ENCODE results near the gene NALF2.

Gene NALF2

GRCh38 chrX:69505772-69506616 lies 1.9 kb downstream of the NALF2 start:
- Histone ChIP-seq H3K27ac (ENCODE audit: low read length) (no peak overlapping the region), H3K27me3 (ENCODE audit: low read depth, low read length) (peaks cover 4% of the 10 kb centered on the region), H3K4me3 (ENCODE audit: low read depth in 1 of 2, low read length in 2 of 2) (peak overlapping the region in 1 of 2 donors; percentile 44), H3K36me3 (ENCODE audit: control insufficient read depth in 1 of 2, insufficient read depth in 2 of 2, low read length in 2 of 2) (no peaks in the 10 kb centered on the region), H3K4me1 (ENCODE audit: control insufficient read depth in 1 of 2, insufficient read depth in 2 of 2, low read length in 2 of 2) (peaks cover 0 to 8% of the 10 kb centered on the region in 2 donors), H3K9me3 (ENCODE audit: control insufficient read depth in 1 of 2, low read length in 2 of 2) (no peaks in the 10 kb centered on the region)

- H3K27me3 ChIP-seq (ENCODE audit: low read depth, low read length) = peaks cover 4% of the 10 kb centered on the region
- H3K4me3 ChIP-seq (ENCODE audit: low read depth in 1 of 2, low read length in 2 of 2) = no peak overlapping the region
- no peaks in the 10 kb centered on the region for H3K36me3 ChIP-seq (ENCODE audit: control insufficient read depth in 1 of 2, insufficient read depth in 2 of 2, low read length in 2 of 2)
- peaks cover 0 to 8% of the 10 kb centered on the region in 2 donors for H3K4me1 ChIP-seq (ENCODE audit: control insufficient read depth in 1 of 2, insufficient read depth in 2 of 2, low read length in 2 of 2)
- no peak overlapping the region for H3K27ac ChIP-seq (ENCODE audit: low read length)
- no peaks in the 10 kb centered on the region for H3K9me3 ChIP-seq (ENCODE audit: control insufficient read depth in 1 of 2, low read length in 2 of 2)
These were observed 2.7 kb downstream of the NALF2 start for GRCh38 chrX:69506617-69507499.

GRCh38 chrX:69507500-69507789 lies 3.3 kb downstream of the NALF2 start:
- Histone ChIP-seq H3K4me1 (ENCODE audit: control insufficient read depth in 1 of 2, insufficient read depth in 2 of 2, low read length in 2 of 2) (peaks cover 0 to 8% of the 10 kb centered on the region in 2 donors), H3K4me3 (ENCODE audit: low read depth in 1 of 2, low read length in 2 of 2) (no peak overlapping the region), H3K27ac (ENCODE audit: low read length) (no peak overlapping the region), H3K27me3 (ENCODE audit: low read depth, low read length) (peaks cover 4% of the 10 kb centered on the region), H3K36me3 (ENCODE audit: control insufficient read depth in 1 of 2, insufficient read depth in 2 of 2, low read length in 2 of 2) (no peaks in the 10 kb centered on the region), H3K9me3 (ENCODE audit: control insufficient read depth in 1 of 2, low read length in 2 of 2) (no peaks in the 10 kb centered on the region)

GRCh38 chrX:69508610-69509009 lies 4.5 kb downstream of the NALF2 start:
- Histone ChIP-seq H3K36me3 (ENCODE audit: control insufficient read depth in 1 of 2, insufficient read depth in 2 of 2, low read length in 2 of 2) (no peaks in the 10 kb centered on the region), H3K4me1 (ENCODE audit: control insufficient read depth in 1 of 2, insufficient read depth in 2 of 2, low read length in 2 of 2) (peaks cover 0 to 8% of the 10 kb centered on the region in 2 donors), H3K27me3 (ENCODE audit: low read depth, low read length) (peaks cover 4% of the 10 kb centered on the region), H3K4me3 (ENCODE audit: low read depth in 1 of 2, low read length in 2 of 2) (no peak overlapping the region), H3K27ac (ENCODE audit: low read length) (no peak overlapping the region), H3K9me3 (ENCODE audit: control insufficient read depth in 1 of 2, low read length in 2 of 2) (no peaks in the 10 kb centered on the region)

DNA sequence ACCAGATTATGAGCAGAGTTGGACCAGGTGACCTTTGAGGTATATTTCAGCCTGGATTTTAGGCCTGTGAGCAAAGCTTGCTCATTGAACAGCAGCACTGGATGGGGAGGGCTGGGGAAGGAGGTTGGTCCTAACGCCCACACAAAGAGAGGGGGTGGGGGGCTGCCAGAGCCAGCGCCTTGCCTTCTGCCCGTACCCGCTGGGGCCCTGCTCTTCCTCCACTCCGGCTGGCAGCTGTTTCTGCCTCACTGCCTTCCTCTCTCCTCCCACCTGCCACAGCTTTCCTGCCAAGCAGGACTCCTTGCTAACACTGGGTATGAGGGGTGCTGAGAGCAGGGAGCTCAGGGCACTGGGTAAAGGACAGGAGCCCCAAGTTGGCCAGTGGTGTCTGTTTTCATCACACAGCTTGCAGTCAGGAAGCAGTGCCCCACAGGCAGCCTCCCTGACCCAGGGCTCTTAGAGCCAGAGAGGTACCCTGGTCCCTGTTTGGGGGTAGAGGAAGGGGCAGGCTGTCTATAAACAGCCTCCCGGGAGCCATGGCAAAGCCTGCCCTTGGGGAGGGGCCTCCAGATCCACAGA lies 6.1 kb downstream of the NALF2 start:
- Histone ChIP-seq H3K27ac (ENCODE audit: low read length) (no peak overlapping the region), H3K9me3 (ENCODE audit: control insufficient read depth in 1 of 2, low read length in 2 of 2) (no peaks in the 10 kb centered on the region), H3K27me3 (ENCODE audit: low read depth, low read length) (peaks cover 4% of the 10 kb centered on the region), H3K36me3 (ENCODE audit: control insufficient read depth in 1 of 2, insufficient read depth in 2 of 2, low read length in 2 of 2) (no peaks in the 10 kb centered on the region), H3K4me1 (ENCODE audit: control insufficient read depth in 1 of 2, insufficient read depth in 2 of 2, low read length in 2 of 2) (peaks cover 0 to 8% of the 10 kb centered on the region in 2 donors), H3K4me3 (ENCODE audit: low read depth in 1 of 2, low read length in 2 of 2) (no peak overlapping the region)

GRCh38 chrX:69510914-69511513 lies 6.9 kb downstream of the NALF2 start:
- H3K9me3 ChIP-seq (ENCODE audit: control insufficient read depth in 1 of 2, low read length in 2 of 2) = no peaks in the 10 kb centered on the region
- H3K27ac ChIP-seq (ENCODE audit: low read length) = no peak overlapping the region

DNA sequence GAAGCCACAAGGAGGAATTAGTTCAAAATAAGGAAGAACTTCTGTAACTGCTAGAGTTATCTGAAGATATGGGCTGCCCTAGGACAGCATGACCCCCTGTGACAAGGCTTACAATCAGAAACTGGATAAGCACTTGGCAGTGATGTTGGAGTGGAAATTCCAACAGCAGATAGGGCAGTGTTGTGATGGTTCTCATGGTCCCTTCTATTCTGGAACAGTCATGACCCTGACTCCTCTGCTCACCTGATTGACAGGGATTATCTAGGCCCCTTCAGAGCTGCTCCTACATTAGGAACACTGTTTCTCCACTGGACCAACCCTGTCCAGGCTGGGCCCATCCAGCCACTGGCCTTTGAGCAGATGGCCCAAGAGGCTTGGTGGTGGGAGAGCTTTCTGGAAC lies 17.9 kb downstream of the NALF2 start:
- H3K27me3 ChIP-seq (ENCODE audit: low read depth, low read length) = no peaks in the 10 kb centered on the region
- H3K9me3 ChIP-seq (ENCODE audit: control insufficient read depth in 1 of 2, low read length in 2 of 2) = no peaks in the 10 kb centered on the region
- no peaks in the 10 kb centered on the region for H3K4me1 ChIP-seq (ENCODE audit: control insufficient read depth in 1 of 2, insufficient read depth in 2 of 2, low read length in 2 of 2)
- no peaks in the 10 kb centered on the region for H3K36me3 ChIP-seq (ENCODE audit: control insufficient read depth in 1 of 2, insufficient read depth in 2 of 2, low read length in 2 of 2)
- no peak overlapping the region for H3K4me3 ChIP-seq (ENCODE audit: low read depth in 1 of 2, low read length in 2 of 2)
- no peak overlapping the region for H3K27ac ChIP-seq (ENCODE audit: low read length)

More at GRCh38 chrX:69510914-69511513, 6.9 kb downstream of the NALF2 start:
- H3K36me3 ChIP-seq (ENCODE audit: control insufficient read depth in 1 of 2, insufficient read depth in 2 of 2, low read length in 2 of 2) = no peaks in the 10 kb centered on the region
- no peak overlapping the region for H3K4me3 ChIP-seq (ENCODE audit: low read depth in 1 of 2, low read length in 2 of 2)
- peaks cover 0 to 3% of the 10 kb centered on the region in 2 donors for H3K4me1 ChIP-seq (ENCODE audit: control insufficient read depth in 1 of 2, insufficient read depth in 2 of 2, low read length in 2 of 2)
- H3K27me3 ChIP-seq (ENCODE audit: low read depth, low read length) = peaks cover 4% of the 10 kb centered on the region

- Histone ChIP-seq H3K4me3 (ENCODE audit: low read depth in 1 of 2, low read length in 2 of 2) (no peak overlapping the region), H3K9me3 (ENCODE audit: control insufficient read depth in 1 of 2, low read length in 2 of 2) (no peaks in the 10 kb centered on the region), H3K27me3 (ENCODE audit: low read depth, low read length) (no peaks in the 10 kb centered on the region), H3K27ac (ENCODE audit: low read length) (no peak overlapping the region), H3K36me3 (ENCODE audit: control insufficient read depth in 1 of 2, insufficient read depth in 2 of 2, low read length in 2 of 2) (no peaks in the 10 kb centered on the region), H3K4me1 (ENCODE audit: control insufficient read depth in 1 of 2, insufficient read depth in 2 of 2, low read length in 2 of 2) (no peaks in the 10 kb centered on the region)
These were observed 19.2 kb downstream of the NALF2 start for GRCh38 chrX:69523314-69523713.

- Histone ChIP-seq H3K4me3 (ENCODE audit: low read depth in 1 of 2, low read length in 2 of 2) (no peak overlapping the region), H3K9me3 (ENCODE audit: control insufficient read depth in 1 of 2, low read length in 2 of 2) (no peaks in the 10 kb centered on the region), H3K36me3 (ENCODE audit: control insufficient read depth in 1 of 2, insufficient read depth in 2 of 2, low read length in 2 of 2) (no peaks in the 10 kb centered on the region), H3K27ac (ENCODE audit: low read length) (no peak overlapping the region), H3K4me1 (ENCODE audit: control insufficient read depth in 1 of 2, insufficient read depth in 2 of 2, low read length in 2 of 2) (no peaks in the 10 kb centered on the region), H3K27me3 (ENCODE audit: low read depth, low read length) (no peaks in the 10 kb centered on the region)
These were observed 20.7 kb downstream of the NALF2 start for GRCh38 chrX:69524781-69525363.

DNA sequence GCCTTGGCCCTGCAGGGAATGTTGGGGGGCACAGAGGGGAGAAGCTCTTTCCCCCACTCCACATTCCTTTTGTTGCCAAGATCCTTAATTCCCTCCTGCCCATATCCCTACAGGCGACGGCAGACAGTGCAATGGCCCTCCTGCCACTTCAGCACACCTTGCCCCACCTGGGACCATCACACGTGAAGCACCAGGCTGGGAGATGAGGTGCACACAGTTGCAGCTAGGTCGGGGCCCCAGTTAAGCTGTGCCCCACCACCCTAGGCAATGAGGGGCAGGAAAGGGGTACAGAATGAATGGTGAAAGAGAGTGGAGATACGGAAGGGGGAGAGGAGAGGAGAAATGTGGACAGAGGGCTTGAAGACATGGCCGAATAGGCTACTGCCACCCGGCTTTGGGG lies 26.2 kb downstream of the NALF2 start:
- Histone ChIP-seq H3K4me1 (ENCODE audit: control insufficient read depth in 1 of 2, insufficient read depth in 2 of 2, low read length in 2 of 2) (no peaks in the 10 kb centered on the region), H3K27me3 (ENCODE audit: low read depth, low read length) (no peaks in the 10 kb centered on the region), H3K4me3 (ENCODE audit: low read depth in 1 of 2, low read length in 2 of 2) (no peak overlapping the region), H3K36me3 (ENCODE audit: control insufficient read depth in 1 of 2, insufficient read depth in 2 of 2, low read length in 2 of 2) (no peaks in the 10 kb centered on the region), H3K27ac (ENCODE audit: low read length) (no peak overlapping the region), H3K9me3 (ENCODE audit: control insufficient read depth in 1 of 2, low read length in 2 of 2) (no peaks in the 10 kb centered on the region)
